HG03025 (cell line): ENCODE data around the gene PARD6A.
A peak's percentile ranks its signal among the peaks of the same experiment; 100 is the strongest.

Source experiments
- ATAC-seq: cut with Tn5 transposase; IDR thresholded peaks from one replicate; pipeline ENCODE4 v1.9.1; 2021; ENCODE audit warnings: mild to moderate bottlenecking, moderate library complexity; ENCODE audit not compliant: unreplicated experiment, low FRiP score

The PARD6A gene

GRCh38 chr16:67660564-67661028 lies at the start of gene PARD6A:
Gene PARD6A (plus strand): TSS chr16:67660960. CDS start chr16:67661039, 79 bp downstream.
- peak; percentile 66 for ATAC-seq

- no peak for ATAC-seq
These were observed 47.0 kb upstream of the PARD6A start for GRCh38 chr16:67613808-67614207.

GRCh38 chr16:67628216-67628615 lies 32.5 kb upstream of the PARD6A start:
- ATAC-seq: no peak

GRCh38 chr16:67632415-67633172 lies 28.2 kb upstream of the PARD6A start:
- no peak for ATAC-seq

- no peak for ATAC-seq
These were observed 24.0 kb upstream of the PARD6A start for GRCh38 chr16:67636713-67637112.

GRCh38 chr16:67637625-67638024 lies 23.1 kb upstream of the PARD6A start:
- ATAC-seq: no peak

GRCh38 chr16:67641779-67642708 lies 18.7 kb upstream of the PARD6A start:
- ATAC-seq: no peak

- no peak for ATAC-seq
These were observed 16.7 kb upstream of the PARD6A start for GRCh38 chr16:67644038-67644437.

- ATAC-seq: no peak
These were observed 15.2 kb upstream of the PARD6A start for GRCh38 chr16:67645397-67646121.

GRCh38 chr16:67647111-67647651 lies 13.6 kb upstream of the PARD6A start:
- ATAC-seq: no peak

- no peak for ATAC-seq
These were observed 13.1 kb upstream of the PARD6A start for GRCh38 chr16:67647681-67648080.

GRCh38 chr16:67648088-67648763 lies 12.5 kb upstream of the PARD6A start:
- ATAC-seq: no peak

- ATAC-seq: no peak
These were observed 11.9 kb upstream of the PARD6A start for GRCh38 chr16:67648764-67649407.

- no peak for ATAC-seq
These were observed 11.2 kb upstream of the PARD6A start for GRCh38 chr16:67649494-67649931.

GRCh38 chr16:67650023-67650422 lies 10.7 kb upstream of the PARD6A start:
- no peak for ATAC-seq

GRCh38 chr16:67651039-67651438 lies 9.7 kb upstream of the PARD6A start:
- ATAC-seq: no peak

- no peak for ATAC-seq
These were observed 8.9 kb upstream of the PARD6A start for GRCh38 chr16:67651847-67652246.

- no peak for ATAC-seq
These were observed 8.1 kb upstream of the PARD6A start for GRCh38 chr16:67652578-67653127.
